MCF 10A (cell line): ENCODE results near the gene TYK2. TPM values are rescaled to one million over a fixed set of nuclear protein-coding genes. Genes with fewer than 3 reads are reported as not detected.
"Not testable (repeated sequence)": the region's sequence is repeated elsewhere in the genome, so short reads cannot be mapped to it uniquely, and the experiment has no call there.

Source experiments
- BruUV-seq: library from RNA; stranded (reverse); fragments of 400-500 nt; replicated peaks from 2 replicates; lab custom pipeline; 2021; lab: Mats Ljungman, UMichigan
- CTCF ChIA-PET: fragments of 300-600 bp; sonication (Branson Sonifier 250); formaldehyde crosslinking; extraction: SDS; loops from one replicate; lab custom pipeline; 2021; ENCODE audit warnings: antibody characterized with exemption, inconsistent platforms; lab: Yijun Ruan, JAX
- POLR2A ChIA-PET: fragments of 300-600, 350-650 bp; sonication (Branson Sonifier 250); formaldehyde crosslinking; extraction: SDS; loops from one replicate; lab custom pipeline; 2020; ENCODE audit warnings: antibody characterized with exemption, inconsistent platforms; lab: Yijun Ruan, JAX
- DNase-seq: peaks from one replicate; pipeline ENCODE4 v3.0.0-alpha.2; 2018; ENCODE audit not compliant: unreplicated experiment
- H3K27ac Mint-ChIP-seq: one replicate; pipeline ENCODE4 v1.8.0; 2022; ENCODE audit warnings: mild to moderate bottlenecking, low read depth, mixed read lengths; ENCODE audit not compliant: unreplicated experiment
- H3K27me3 Mint-ChIP-seq: one replicate; pipeline ENCODE4 v1.8.0; 2022; ENCODE audit warnings: mixed read lengths; ENCODE audit not compliant: insufficient read depth, unreplicated experiment
- H3K36me3 Mint-ChIP-seq: one replicate; pipeline ENCODE4 v1.8.0; 2022; ENCODE audit warnings: mild to moderate bottlenecking, moderate library complexity, mixed read lengths; ENCODE audit not compliant: insufficient read depth, unreplicated experiment
- H3K4me1 Mint-ChIP-seq: one replicate; pipeline ENCODE4 v1.8.0; 2022; ENCODE audit warnings: mixed read lengths; ENCODE audit not compliant: insufficient read depth, unreplicated experiment
- H3K4me3 Mint-ChIP-seq: one replicate; pipeline ENCODE4 v1.8.0; 2022; ENCODE audit warnings: mild to moderate bottlenecking, moderate library complexity, mixed read lengths; ENCODE audit not compliant: unreplicated experiment
- H3K9me3 Mint-ChIP-seq: one replicate; pipeline ENCODE4 v1.8.0; 2022; ENCODE audit warnings: mixed read lengths; ENCODE audit not compliant: unreplicated experiment
- intact Hi-C: fragments of 100-400 bp; cut with micrococcal nuclease; formaldehyde crosslinking; loops from 2 replicates; pipeline ENCODE4 v1.14.1; 2022
- total RNA-seq: library from RNA; stranded (reverse); gene quantifications from 2 replicates; pipeline ENCODE4 v1.2.3, GENCODE V29; 2022
- TF ChIP-seq, protein P1 (sequence below): fragments of 200-600 bp; IDR thresholded peaks from one replicate; pipeline ENCODE4 v1.8.0; 2022; ENCODE audit warnings: antibody characterized with exemption, mild to moderate bottlenecking; ENCODE audit not compliant: unreplicated experiment

Gene TYK2
- total RNA-seq, 1 experiment from 2014 or later, result 75.0 TPM

DNA sequence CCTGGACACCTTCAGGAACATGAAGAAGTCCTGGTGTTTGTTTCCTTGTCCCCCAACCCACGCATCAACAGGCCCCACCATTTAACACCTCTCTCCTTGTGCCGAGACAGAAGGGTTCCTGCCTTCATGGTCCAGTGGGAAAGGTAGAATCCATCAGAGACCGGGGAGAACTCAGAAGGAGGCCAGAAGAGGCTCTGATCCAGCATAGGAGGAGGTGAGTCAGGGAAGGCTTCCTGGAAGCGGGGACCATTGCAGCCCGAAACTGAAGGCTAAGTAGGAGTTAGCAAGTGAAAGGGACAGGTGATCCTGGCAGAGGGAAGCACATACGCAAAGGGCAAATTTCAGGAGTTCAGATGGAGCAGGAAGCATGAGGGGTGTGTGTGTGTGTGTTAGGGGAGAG is 41.4 kb downstream of the TYK2 start:
- BruUV-seq, result no TSS peak
- TF ChIP-seq, protein P1, sequence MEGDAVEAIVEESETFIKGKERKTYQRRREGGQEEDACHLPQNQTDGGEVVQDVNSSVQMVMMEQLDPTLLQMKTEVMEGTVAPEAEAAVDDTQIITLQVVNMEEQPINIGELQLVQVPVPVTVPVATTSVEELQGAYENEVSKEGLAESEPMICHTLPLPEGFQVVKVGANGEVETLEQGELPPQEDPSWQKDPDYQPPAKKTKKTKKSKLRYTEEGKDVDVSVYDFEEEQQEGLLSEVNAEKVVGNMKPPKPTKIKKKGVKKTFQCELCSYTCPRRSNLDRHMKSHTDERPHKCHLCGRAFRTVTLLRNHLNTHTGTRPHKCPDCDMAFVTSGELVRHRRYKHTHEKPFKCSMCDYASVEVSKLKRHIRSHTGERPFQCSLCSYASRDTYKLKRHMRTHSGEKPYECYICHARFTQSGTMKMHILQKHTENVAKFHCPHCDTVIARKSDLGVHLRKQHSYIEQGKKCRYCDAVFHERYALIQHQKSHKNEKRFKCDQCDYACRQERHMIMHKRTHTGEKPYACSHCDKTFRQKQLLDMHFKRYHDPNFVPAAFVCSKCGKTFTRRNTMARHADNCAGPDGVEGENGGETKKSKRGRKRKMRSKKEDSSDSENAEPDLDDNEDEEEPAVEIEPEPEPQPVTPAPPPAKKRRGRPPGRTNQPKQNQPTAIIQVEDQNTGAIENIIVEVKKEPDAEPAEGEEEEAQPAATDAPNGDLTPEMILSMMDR, result no peak
- Mint-ChIP-seq H3K4me1 (no peaks in the 10 kb centered on the region), H3K4me3 (no peak overlapping the region), H3K9me3 (no peaks in the 10 kb centered on the region), H3K27me3 (no peaks in the 10 kb centered on the region), H3K27ac (no peak overlapping the region), H3K36me3 (no peaks in the 10 kb centered on the region)
- no peak for DNase-seq
- ChIA-PET POLR2A (interaction anchor here (1.0 kb wide), 1 partner anchor 24 kb away, joined by 4 read pairs; no protein-coding TSS in a partner anchor), CTCF (interaction anchor here (0.6 kb wide), 1 partner anchor 31 kb away, joined by 4 read pairs; no protein-coding TSS in a partner anchor)
- intact Hi-C loops, result no loop called here

DNA sequence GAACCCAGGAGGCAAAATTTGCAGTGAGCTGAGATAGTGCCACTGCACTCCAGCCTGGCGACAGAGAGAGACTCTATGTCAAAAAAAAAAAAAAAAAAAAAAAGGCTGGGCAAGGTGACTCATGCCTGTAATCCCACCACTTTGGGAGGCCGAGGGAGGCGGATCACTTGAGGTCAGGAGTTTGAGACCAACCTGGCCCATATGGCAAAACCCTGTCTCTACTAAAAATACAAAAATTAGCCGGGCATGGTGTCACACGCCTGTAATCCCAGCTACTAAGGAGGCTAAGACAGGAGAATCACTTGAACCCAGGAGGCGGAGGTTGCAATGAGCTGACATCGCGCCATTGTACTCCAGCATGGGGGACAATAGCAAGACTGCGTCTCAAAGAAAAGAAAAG is 43.6 kb downstream of the TYK2 start:
- H3K27me3 Mint-ChIP-seq, result not testable (repeated sequence)
- POLR2A ChIA-PET, result interaction anchor here (0.7 kb wide), 2 partner anchors 17 to 44 kb away, joined by 3 read pairs; partner anchors contain the start of gene TYK2

DNA sequence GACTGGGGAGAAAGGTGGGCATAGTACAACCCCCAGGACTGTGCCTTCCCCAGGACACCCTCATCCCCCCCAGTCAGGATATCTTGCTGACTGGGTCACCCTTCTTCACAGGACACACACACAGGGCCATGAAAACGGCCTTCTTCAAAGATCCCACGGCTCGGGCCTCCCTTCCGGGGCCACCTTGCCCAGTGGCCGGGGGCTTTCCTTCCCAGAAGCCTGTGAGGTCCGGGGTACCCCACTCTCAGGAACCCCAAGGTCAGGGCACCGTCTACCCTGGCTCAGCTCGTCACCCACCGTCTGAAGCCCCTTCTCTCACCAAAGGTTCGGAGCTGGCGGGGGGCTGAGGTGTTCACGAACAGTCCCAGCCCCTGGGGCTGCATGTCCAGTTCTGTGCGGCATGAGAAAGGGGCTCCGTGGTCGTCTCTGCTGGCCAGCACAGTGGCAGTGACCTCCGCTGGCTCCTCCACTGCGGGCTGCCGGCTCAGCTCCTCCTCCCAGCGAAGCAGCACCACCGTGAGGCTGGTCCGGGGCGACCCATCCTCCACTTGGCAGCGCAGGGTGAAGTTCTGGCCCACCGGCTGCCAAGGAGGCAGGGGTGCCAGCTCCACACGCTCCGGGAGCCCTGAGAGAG is 44.9 kb downstream of the TYK2 start:
- DNase-seq, result no peak
- TF ChIP-seq, protein P1, result no peak
- ChIA-PET POLR2A (interaction anchor here (0.7 to 3.5 kb wide), 8 partner anchors 9 to 76 kb away, joined by 3 to 51 read pairs (median 14); partner anchors contain the start of genes CDC37, FDX2 and TYK2), CTCF (interaction anchor here (0.6 to 1.5 kb wide), 6 partner anchors 8 to 54 kb away, joined by 3 to 4 read pairs (median 4); no protein-coding TSS in a partner anchor)
- H3K27ac Mint-ChIP-seq, result no peak overlapping the region
- peak overlapping the region; percentile 95 for H3K4me3 Mint-ChIP-seq
- no peaks in the 10 kb centered on the region for H3K4me1 Mint-ChIP-seq
- intact Hi-C loops, result no loop called here
- BruUV-seq, result no TSS peak
- peaks cover 3% of the 10 kb centered on the region for H3K36me3 Mint-ChIP-seq
- H3K27me3 Mint-ChIP-seq, result no peaks in the 10 kb centered on the region
- H3K9me3 Mint-ChIP-seq, result no peaks in the 10 kb centered on the region

More for the DNA sequence above, 43.6 kb downstream of the TYK2 start:
- CTCF ChIA-PET, result interaction anchor here (0.6 to 1.5 kb wide), 5 partner anchors 41 to 1229 kb away, joined by 3 to 5 read pairs (median 3); no protein-coding TSS in a partner anchor
- H3K4me3 Mint-ChIP-seq, H3K27ac Mint-ChIP-seq, H3K9me3 Mint-ChIP-seq, BruUV-seq, H3K4me1 Mint-ChIP-seq, intact Hi-C loops, DNase-seq, H3K36me3 Mint-ChIP-seq: not testable (repeated sequence)

DNA sequence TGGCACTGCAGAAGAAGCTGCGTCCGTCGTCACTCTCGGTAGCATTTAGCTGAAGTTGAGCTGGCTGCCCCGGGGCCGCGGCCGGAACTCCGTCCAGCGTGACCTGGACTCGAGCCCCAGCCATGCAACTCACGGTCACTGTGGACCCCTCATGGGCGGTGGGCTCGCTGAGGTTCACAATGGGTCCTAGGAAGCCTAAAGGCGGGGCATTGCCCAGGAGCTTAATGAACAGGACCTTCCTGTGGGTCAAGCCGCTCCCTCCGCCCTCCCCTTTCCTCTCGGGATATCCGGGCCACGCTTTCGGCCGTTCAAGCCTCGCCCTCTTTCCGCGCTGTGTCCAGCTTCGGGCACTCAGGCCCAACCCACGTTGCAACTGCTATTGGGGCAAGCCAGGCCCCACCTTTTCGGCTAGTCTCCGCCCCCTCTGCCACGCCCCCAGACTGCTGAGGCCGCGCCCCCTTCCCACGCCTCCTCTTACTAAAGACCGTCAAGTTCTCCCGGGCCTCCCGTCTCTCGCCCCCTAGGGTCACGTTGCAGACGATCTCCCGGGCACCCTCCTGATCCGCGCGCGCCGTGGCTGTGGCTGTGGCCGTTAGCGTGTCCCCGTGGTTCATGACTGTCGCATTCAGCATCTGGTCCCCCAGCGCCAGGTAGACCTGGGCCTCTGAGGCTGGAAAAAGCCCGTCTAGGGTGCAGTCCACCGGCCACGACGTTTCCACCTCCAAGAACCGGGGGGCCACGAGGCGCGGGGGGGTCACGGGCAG is 45.6 kb downstream of the TYK2 start:
- Mint-ChIP-seq H3K9me3 (no peaks in the 10 kb centered on the region), H3K4me1 (no peaks in the 10 kb centered on the region), H3K27me3 (no peaks in the 10 kb centered on the region), H3K4me3 (peak overlapping the region; percentile 95), H3K36me3 (peaks cover 10% of the 10 kb centered on the region), H3K27ac (no peak overlapping the region)
- TF ChIP-seq, protein P1, result peak; percentile 7
- intact Hi-C loops, result loop anchor here (5.0 kb wide), 1 partner anchor 48 kb away; the partner anchor contains the start of gene TYK2
- no TSS peak for BruUV-seq
- ChIA-PET POLR2A (interaction anchor here (0.6 to 3.5 kb wide), 20 partner anchors 9 to 1224 kb away, joined by 3 to 51 read pairs (median 5); partner anchors contain the start of genes CDC37, ELOF1, FDX2 and ICAM4), CTCF (interaction anchor here (0.7 to 2.1 kb wide), 11 partner anchors 24 to 80 kb away, joined by 3 to 14 read pairs (median 4); no protein-coding TSS in a partner anchor)
- DNase-seq, result peak; percentile 98
